ENCODE data around the gene CENPM. TPM values are rescaled to one million over a fixed set of nuclear protein-coding genes. Genes with fewer than 3 reads are reported as not detected.

The CENPM gene
- total and polyA plus RNA-seq, 3 experiments from 2014 or later = 19.2 to 77.5 (median 73.2) TPM

- Mint-ChIP-seq H3K4me3 (no peak overlapping the region), H3K9me3 (no peaks in the 10 kb centered on the region), H3K27ac (no peak overlapping the region), H3K36me3 (no peaks in the 10 kb centered on the region), H3K27me3 (peaks cover 28 to 48% of the 10 kb centered on the region in 2 donors), H3K4me1 (peaks cover 4 to 12% (median 8%) of the 10 kb centered on the region in 3 donors)
- ChIA-PET POLR2A (no interaction called here), CTCF (no interaction called here)
- H3K27ac ChIP-seq (ENCODE audit: low read depth, low read length) = no peak overlapping the region
- peaks cover 4% of the 10 kb centered on the region for H3K4me1 ChIP-seq (ENCODE audit: insufficient read depth, low read length)
- H3K36me3 ChIP-seq (ENCODE audit: insufficient read depth, low read length) = no peaks in the 10 kb centered on the region
- H3K27me3 ChIP-seq (ENCODE audit: insufficient read depth, low read length, poor library complexity, severe bottlenecking) = peaks cover 18% of the 10 kb centered on the region
- H3K4me3 ChIP-seq (ENCODE audit: low read length) = no peak overlapping the region
- no peaks in the 10 kb centered on the region for H3K9me3 ChIP-seq (ENCODE audit: low read length)
- no peak for DNase-seq
Observed at GRCh38 chr22:41979423-41980250, 32.7 kb upstream of the CENPM start.

GRCh38 chr22:41978732-41979131 is 31.8 kb upstream of the CENPM start:
- H3K36me3 ChIP-seq (ENCODE audit: insufficient read depth, low read length) = no peaks in the 10 kb centered on the region
- H3K27me3 Mint-ChIP-seq = peaks cover 28 to 49% of the 10 kb centered on the region in 2 donors
- peak overlapping the region in 1 of 8 donors; percentile 61 for H3K27ac Mint-ChIP-seq
- peaks cover 18% of the 10 kb centered on the region for H3K27me3 ChIP-seq (ENCODE audit: insufficient read depth, low read length, poor library complexity, severe bottlenecking)
- ChIA-PET CTCF (no interaction called here), POLR2A (no interaction called here)
- no peaks in the 10 kb centered on the region for H3K9me3 Mint-ChIP-seq
- H3K4me1 Mint-ChIP-seq = peaks cover 4 to 12% (median 8%) of the 10 kb centered on the region in 3 donors
- H3K4me3 Mint-ChIP-seq = peak overlapping the region in 2 of 7 donors; percentile 7 to 30
- no peaks in the 10 kb centered on the region for H3K36me3 Mint-ChIP-seq
- no peak overlapping the region for H3K27ac ChIP-seq (ENCODE audit: low read depth, low read length)
- no peak overlapping the region for H3K4me3 ChIP-seq (ENCODE audit: low read length)
- H3K4me1 ChIP-seq (ENCODE audit: insufficient read depth, low read length) = peaks cover 4% of the 10 kb centered on the region
- H3K9me3 ChIP-seq (ENCODE audit: low read length) = no peaks in the 10 kb centered on the region
- no peak for DNase-seq

- Mint-ChIP-seq H3K27me3 (peaks cover 30 to 58% of the 10 kb centered on the region in 2 donors), H3K27ac (no peak overlapping the region), H3K36me3 (no peaks in the 10 kb centered on the region), H3K4me1 (peaks cover 4 to 12% (median 8%) of the 10 kb centered on the region in 3 donors), H3K4me3 (peak overlapping the region in 6 of 7 donors; percentile 24 to 88 (median 60)), H3K9me3 (no peaks in the 10 kb centered on the region)
- Histone ChIP-seq H3K4me1 (ENCODE audit: insufficient read depth, low read length) (peaks cover 4% of the 10 kb centered on the region), H3K27me3 (ENCODE audit: insufficient read depth, low read length, poor library complexity, severe bottlenecking) (peaks cover 25% of the 10 kb centered on the region), H3K27ac (ENCODE audit: low read depth, low read length) (no peak overlapping the region), H3K36me3 (ENCODE audit: insufficient read depth, low read length) (no peaks in the 10 kb centered on the region), H3K4me3 (ENCODE audit: low read length) (peak overlapping the region; percentile 43), H3K9me3 (ENCODE audit: low read length) (no peaks in the 10 kb centered on the region)
- DNase-seq = no peak
- ChIA-PET POLR2A (no interaction called here), CTCF (interaction anchor here (1.4 kb wide), 1 partner anchor 9 kb away, joined by 3 read pairs; no protein-coding TSS in a partner anchor)
Observed at GRCh38 chr22:41976961-41977566, 30.1 kb upstream of the CENPM start.

GRCh38 chr22:41976070-41976901 is 29.3 kb upstream of the CENPM start:
- ChIA-PET CTCF (interaction anchor here (1.5 kb wide), 1 partner anchor 18 kb away, joined by 4 read pairs; no protein-coding TSS in a partner anchor), POLR2A (no interaction called here)
- H3K4me3 ChIP-seq (ENCODE audit: low read length) = no peak overlapping the region
- H3K9me3 Mint-ChIP-seq = no peaks in the 10 kb centered on the region
- peaks cover 25% of the 10 kb centered on the region for H3K27me3 ChIP-seq (ENCODE audit: insufficient read depth, low read length, poor library complexity, severe bottlenecking)
- H3K36me3 Mint-ChIP-seq = no peaks in the 10 kb centered on the region
- H3K27ac ChIP-seq (ENCODE audit: low read depth, low read length) = no peak overlapping the region
- peaks cover 30 to 60% of the 10 kb centered on the region in 2 donors for H3K27me3 Mint-ChIP-seq
- no peaks in the 10 kb centered on the region for H3K36me3 ChIP-seq (ENCODE audit: insufficient read depth, low read length)
- peaks cover 4% of the 10 kb centered on the region for H3K4me1 ChIP-seq (ENCODE audit: insufficient read depth, low read length)
- peaks cover 4 to 12% (median 8%) of the 10 kb centered on the region in 3 donors for H3K4me1 Mint-ChIP-seq
- no peaks in the 10 kb centered on the region for H3K9me3 ChIP-seq (ENCODE audit: low read length)
- DNase-seq = peak; percentile 22 to 54 (median 26)
- H3K4me3 Mint-ChIP-seq = peak overlapping the region; percentile 58 to 91 (median 72)
- H3K27ac Mint-ChIP-seq = peak overlapping the region in 1 of 8 donors; percentile 20

GRCh38 chr22:41975299-41976069 is 28.5 kb upstream of the CENPM start:
- Histone ChIP-seq H3K4me3 (ENCODE audit: low read length) (no peak overlapping the region), H3K27me3 (ENCODE audit: insufficient read depth, low read length, poor library complexity, severe bottlenecking) (peaks cover 25% of the 10 kb centered on the region), H3K4me1 (ENCODE audit: insufficient read depth, low read length) (peaks cover 4% of the 10 kb centered on the region), H3K36me3 (ENCODE audit: insufficient read depth, low read length) (no peaks in the 10 kb centered on the region), H3K27ac (ENCODE audit: low read depth, low read length) (no peak overlapping the region), H3K9me3 (ENCODE audit: low read length) (no peaks in the 10 kb centered on the region)
- Mint-ChIP-seq H3K27ac (no peak overlapping the region), H3K4me3 (peak overlapping the region; percentile 21 to 91 (median 72)), H3K36me3 (no peaks in the 10 kb centered on the region), H3K9me3 (no peaks in the 10 kb centered on the region), H3K27me3 (peaks cover 32 to 67% of the 10 kb centered on the region in 2 donors), H3K4me1 (peaks cover 4 to 12% (median 8%) of the 10 kb centered on the region in 3 donors)
- POLR2A ChIA-PET = no interaction called here
- DNase-seq = no peak
- CTCF ChIA-PET = interaction anchor here (1.5 kb wide), 1 partner anchor 17 kb away, joined by 4 read pairs; no protein-coding TSS in a partner anchor

DNA sequence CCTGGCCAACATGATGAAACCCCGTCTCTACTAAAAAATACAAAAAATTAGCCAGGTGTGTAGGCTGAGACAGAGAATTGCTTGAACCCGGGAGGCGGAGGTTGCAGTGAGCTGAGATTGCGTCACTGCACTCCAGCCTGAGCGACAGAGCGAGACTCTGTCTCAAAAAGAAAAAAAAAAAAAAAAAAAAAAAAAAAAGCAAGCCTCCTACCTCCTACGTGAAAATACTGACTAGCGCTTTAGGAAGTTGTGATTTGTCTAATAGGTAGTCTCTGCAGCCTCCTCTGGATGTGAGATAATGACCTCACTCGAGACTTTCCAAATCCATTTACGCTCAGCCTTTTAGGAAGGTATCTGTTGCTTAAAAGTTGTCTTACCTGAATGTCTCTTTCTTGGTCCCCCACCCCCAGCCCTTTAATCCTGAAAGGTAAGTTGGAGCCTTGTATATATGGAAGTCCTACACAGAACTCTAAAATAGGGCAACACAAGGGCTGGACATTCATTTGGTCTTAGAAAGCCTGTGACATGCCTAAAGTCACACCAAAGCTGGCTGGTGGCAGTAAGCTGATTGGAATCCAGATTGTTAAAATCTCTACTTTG is 27.8 kb upstream of the CENPM start:
- Mint-ChIP-seq H3K27ac (no peak overlapping the region), H3K36me3 (no peaks in the 10 kb centered on the region), H3K4me1 (peaks cover 4 to 12% (median 8%) of the 10 kb centered on the region in 3 donors), H3K27me3 (peaks cover 32 to 69% of the 10 kb centered on the region in 2 donors), H3K4me3 (peak overlapping the region in 1 of 7 donors; percentile 60), H3K9me3 (no peaks in the 10 kb centered on the region)
- Histone ChIP-seq H3K27me3 (ENCODE audit: insufficient read depth, low read length, poor library complexity, severe bottlenecking) (peaks cover 25% of the 10 kb centered on the region), H3K4me1 (ENCODE audit: insufficient read depth, low read length) (peaks cover 4% of the 10 kb centered on the region), H3K36me3 (ENCODE audit: insufficient read depth, low read length) (no peaks in the 10 kb centered on the region), H3K4me3 (ENCODE audit: low read length) (no peak overlapping the region), H3K27ac (ENCODE audit: low read depth, low read length) (no peak overlapping the region), H3K9me3 (ENCODE audit: low read length) (no peaks in the 10 kb centered on the region)
- CTCF ChIA-PET = interaction anchor here (1.5 kb wide), 1 partner anchor 17 kb away, joined by 4 read pairs; no protein-coding TSS in a partner anchor
- POLR2A ChIA-PET = no interaction called here
- DNase-seq = no peak

DNA sequence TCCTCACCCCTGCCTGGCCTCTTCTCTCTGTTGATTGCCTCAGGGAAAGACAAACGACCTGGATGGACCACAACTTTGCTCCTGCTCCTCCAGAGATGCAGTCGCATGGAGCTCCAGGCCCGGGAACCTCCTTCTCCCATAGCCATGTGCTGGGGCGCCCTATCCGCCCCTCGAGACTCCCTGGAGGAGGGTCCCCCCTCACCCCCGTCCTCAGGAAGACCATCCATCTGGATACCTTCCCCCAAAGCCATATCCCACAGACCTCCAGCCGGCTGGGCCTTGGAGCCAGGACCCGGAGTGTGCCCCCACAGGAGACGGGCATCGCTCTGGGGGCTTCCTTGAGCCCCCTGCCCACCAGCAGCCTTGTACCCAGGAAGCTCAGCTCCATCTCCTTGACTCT is 24.5 kb upstream of the CENPM start:
- H3K27ac ChIP-seq (ENCODE audit: low read depth, low read length) = no peak overlapping the region
- no peaks in the 10 kb centered on the region for H3K9me3 ChIP-seq (ENCODE audit: low read length)
- H3K4me3 ChIP-seq (ENCODE audit: low read length) = no peak overlapping the region
- Mint-ChIP-seq H3K27ac (no peak overlapping the region), H3K9me3 (no peaks in the 10 kb centered on the region), H3K4me1 (peaks cover 4 to 8% (median 5%) of the 10 kb centered on the region in 3 donors), H3K36me3 (no peaks in the 10 kb centered on the region), H3K27me3 (peaks cover 16 to 41% of the 10 kb centered on the region in 2 donors), H3K4me3 (no peak overlapping the region)
- no peaks in the 10 kb centered on the region for H3K36me3 ChIP-seq (ENCODE audit: insufficient read depth, low read length)
- peaks cover 16% of the 10 kb centered on the region for H3K27me3 ChIP-seq (ENCODE audit: insufficient read depth, low read length, poor library complexity, severe bottlenecking)
- CTCF ChIA-PET = interaction anchor here (1.0 kb wide), 1 partner anchor 119 kb away, joined by 3 read pairs; the partner anchor contains the start of gene NDUFA6
- POLR2A ChIA-PET = no interaction called here
- DNase-seq = no peak
- H3K4me1 ChIP-seq (ENCODE audit: insufficient read depth, low read length) = no peaks in the 10 kb centered on the region

Data from CD8-positive, alpha-beta memory T cell (primary cell).